Endothelial cell of umbilical vein (primary cell): ENCODE measurements around the gene ZNF423. TPM values are rescaled to one million over a fixed set of nuclear protein-coding genes. Genes with fewer than 3 reads are reported as not detected.

Experiments used
- BruUV-seq: library from RNA; stranded (reverse); fragments of 400-500 nt; replicated peaks from 2 replicates; lab custom pipeline; 2021; lab: Mats Ljungman, UMichigan
- CTCF ChIA-PET: fragments of 300-600, 350-600 bp; sonication (Branson Sonifier 250); formaldehyde crosslinking; loops from one replicate; lab custom pipeline; 2021; ENCODE audit warnings: antibody characterized with exemption, inconsistent platforms; lab: Charles Lee
- POLR2A ChIA-PET: fragments of 300-600, 350-600 bp; sonication (Branson Sonifier 250); formaldehyde crosslinking; loops from one replicate; lab custom pipeline; 2021; ENCODE audit warnings: antibody characterized with exemption, inconsistent platforms; lab: Charles Lee
- DNase-seq: peaks from one replicate; pipeline ENCODE4 v3.0.0-alpha.2; 2011; ENCODE audit warnings: low read depth, low spot score
- FAIRE-seq: peaks from 2 replicates; lab custom pipeline; 2011; peaks lifted over from hg19 to GRCh38; lab: Jason Lieb, UNC
- H2AFZ ChIP-seq: 2 replicates; pipeline ENCODE4 v1.6.0; 2012; ENCODE audit warnings: low read depth, low read length, control low read depth, inconsistent platforms
- H3K27ac ChIP-seq: 2 replicates; pipeline ENCODE4 v1.5.1; 2011; ENCODE audit warnings: low read depth, mild to moderate bottlenecking, control low read depth, low read length, moderate library complexity; ENCODE audit not compliant: insufficient read depth
- H3K27me3 ChIP-seq, 2 experiments: 2 replicates each; pipeline versions ENCODE4 v1.6.0 to v1.6.1; 2011; ENCODE audit warnings: low read length in 2 of 2, mixed read lengths in 1 of 2; ENCODE audit not compliant: control insufficient read depth in 2 of 2, insufficient read depth in 2 of 2
- H3K36me3 ChIP-seq, 2 experiments: 2 replicates in 1 of 2; 3 replicates in 1 of 2; pipeline ENCODE4 v1.5.1; 2011; ENCODE audit warnings: low read length in 2 of 2, mild to moderate bottlenecking in 1 of 2, moderate library complexity in 1 of 2; ENCODE audit not compliant: control insufficient read depth in 2 of 2, insufficient read depth in 2 of 2; ENCODE audit errors: extremely low read depth in 1 of 2
- H3K4me1 ChIP-seq: 3 replicates; pipeline ENCODE4 v1.5.1; 2011; ENCODE audit warnings: mild to moderate bottlenecking, low read length; ENCODE audit not compliant: control insufficient read depth, insufficient read depth; ENCODE audit errors: extremely low read depth
- H3K4me2 ChIP-seq: 2 replicates; pipeline ENCODE4 v1.6.1; 2011; ENCODE audit warnings: low read length, control low read depth, mixed read lengths; ENCODE audit not compliant: insufficient read depth
- H3K4me3 ChIP-seq, 3 experiments: fragments of 200-600 bp in 1 of 3; sonication (generic), shearing (Covaris generic) in 1 of 3; replicated peaks in 1 of 3; 2 replicates each; pipeline ENCODE4 v1.5.1; 2011 to 2016; ENCODE audit warnings: control low read depth in 3 of 3, low read length in 3 of 3, mild to moderate bottlenecking in 2 of 3, inconsistent platforms in 1 of 3, low read depth in 1 of 3, moderate library complexity in 1 of 3; ENCODE audit not compliant: insufficient read depth in 1 of 3
- H3K79me2 ChIP-seq: 2 replicates; pipeline ENCODE4 v1.6.0; 2012; ENCODE audit warnings: low read length, inconsistent platforms; ENCODE audit not compliant: control insufficient read depth, insufficient read depth
- H3K9ac ChIP-seq: replicated peaks from 2 replicates; pipeline ENCODE3; 2011; ENCODE audit warnings: low read length, control low read depth; ENCODE audit not compliant: insufficient read depth; ENCODE audit errors: extremely low read depth
- H3K9me1 ChIP-seq: replicated peaks from 3 replicates; pipeline ENCODE4 v1.6.0; 2011; ENCODE audit warnings: mild to moderate bottlenecking, low read length; ENCODE audit not compliant: control insufficient read depth, insufficient read depth; ENCODE audit errors: extremely low read depth
- H3K9me3 ChIP-seq: replicated peaks from 2 replicates; pipeline ENCODE4 v1.5.1; 2012; ENCODE audit warnings: low read length, inconsistent platforms; ENCODE audit not compliant: control insufficient read depth, insufficient read depth
- H4K20me1 ChIP-seq: replicated peaks from 2 replicates; pipeline ENCODE3; 2011; ENCODE audit warnings: mild to moderate bottlenecking, low read length; ENCODE audit not compliant: control insufficient read depth, insufficient read depth; ENCODE audit errors: extremely low read depth
- CTCF ChIP-seq, 2 donors: IDR thresholded peaks; 1 replicate in 1 of 2; 2 replicates in 1 of 2; pipeline ENCODE4 v1.5.1; 2011; ENCODE audit warnings: low read length in 2 of 2, mild to moderate bottlenecking in 2 of 2, moderate library complexity in 2 of 2, control low read depth in 1 of 2, inconsistent platforms in 1 of 2, low read depth in 1 of 2; ENCODE audit not compliant: insufficient read depth in 1 of 2; ENCODE audit errors: extremely low read depth in 1 of 2
- EZH2 ChIP-seq: IDR thresholded peaks from 2 replicates; pipeline ENCODE4 v1.6.1; 2012; ENCODE audit warnings: borderline replicate concordance, low read depth, mild to moderate bottlenecking, moderate library complexity, low read length, inconsistent platforms; ENCODE audit not compliant: severe bottlenecking
- FOS ChIP-seq: IDR thresholded peaks from 2 replicates; pipeline ENCODE4 v1.6.1; 2011; ENCODE audit warnings: mild to moderate bottlenecking, low read length, moderate library complexity, borderline replicate concordance; ENCODE audit not compliant: insufficient read depth
- GATA2 ChIP-seq: IDR thresholded peaks from 2 replicates; pipeline ENCODE4 v1.7.0; 2011; ENCODE audit warnings: low read depth, mild to moderate bottlenecking, moderate library complexity, mixed read lengths, low read length; ENCODE audit not compliant: insufficient read length, insufficient read depth
- JUN ChIP-seq: IDR thresholded peaks from 2 replicates; pipeline ENCODE4 v1.6.1; 2011; ENCODE audit warnings: borderline replicate concordance, low read depth; ENCODE audit not compliant: insufficient read length, insufficient read depth
- MYC ChIP-seq: IDR thresholded peaks from one replicate; pipeline ENCODE4 v1.6.1; 2011; ENCODE audit warnings: mild to moderate bottlenecking, low read depth, low read length
- POLR2A ChIP-seq: IDR thresholded peaks from 2 replicates; pipeline ENCODE4 v1.6.1; 2012; ENCODE audit warnings: low read depth, mild to moderate bottlenecking, control low read depth, low read length
- POLR2AphosphoS5 ChIP-seq: IDR thresholded peaks from 2 replicates; pipeline ENCODE4 v1.6.1; 2012; ENCODE audit warnings: low read depth, mild to moderate bottlenecking, control low read depth, low read length, moderate library complexity; ENCODE audit not compliant: insufficient read depth
- dilution Hi-C: fragments of 300-500 bp; cut with MboI; formaldehyde crosslinking; loops from one replicate; pipeline ENCODE4 v1.15.0; 2019; ENCODE audit warnings: low sequenced_read_pairs; ENCODE audit not compliant: extremely low pct_ligation_motif_present
- intact Hi-C: fragments of 100-400 bp; cut with micrococcal nuclease; formaldehyde crosslinking; loops from one replicate; pipeline ENCODE4 v1.10.0; 2022
- polyA plus RNA-seq, 4 experiments: library from polyadenylated mRNA; depleted of rRNA in 3 of 4; stranded (reverse) in 3 of 4; unstranded in 1 of 4; fragments of >200 nt; gene quantifications; 2 replicates each; pipeline versions ENCODE4 v1.2.1 to v1.2.3, GENCODE V29; 2011 to 2012; ENCODE audit warnings: missing spikeins in 1 of 4
- total RNA-seq: library from RNA; stranded (reverse); gene quantifications from 2 replicates; pipeline ENCODE4 v1.2.3, GENCODE V29; 2021
- TF ChIP-seq, protein P1 (sequence below): IDR thresholded peaks from 2 replicates; pipeline ENCODE4 v1.6.1; 2011; ENCODE audit not compliant: insufficient read depth, insufficient read length

The ZNF423 gene
- total and polyA plus RNA-seq, 2 donors (not counting 3 experiments of a cell fraction or from before 2014, with no cell fraction given): 2.2 to 8.1 TPM

GRCh38 chr16:49801290-49801689 lies 54.6 kb downstream of the ZNF423 start:
- no peak overlapping the region for H3K27ac ChIP-seq
- H3K4me2 ChIP-seq: no peak overlapping the region
- H3K36me3 ChIP-seq: no peaks in the 10 kb centered on the region
- no peak for DNase-seq
- H3K27me3 ChIP-seq: no peaks in the 10 kb centered on the region
- FAIRE-seq: no peak
- H3K9me1 ChIP-seq: no peaks in the 10 kb centered on the region
- H3K4me3 ChIP-seq: no peak overlapping the region
- no peaks in the 10 kb centered on the region for H4K20me1 ChIP-seq
- H3K9ac ChIP-seq: no peak overlapping the region
- no peaks in the 10 kb centered on the region for H3K79me2 ChIP-seq
- H3K9me3 ChIP-seq: no peaks in the 10 kb centered on the region
- TF ChIP-seq GATA2 (no peak), CTCF (IDR thresholded peaks at IDR 0.05; ENCODE audit: extremely low read depth in 1 of 2, insufficient read depth in 1 of 2, low read depth in 1 of 2, low read length in 2 of 2) (no peak), POLR2AphosphoS5 (no peak), MYC (no peak), FOS (no peak), JUN (no peak), POLR2A (no peak), EZH2 (no peak)
- TF ChIP-seq, protein P1, sequence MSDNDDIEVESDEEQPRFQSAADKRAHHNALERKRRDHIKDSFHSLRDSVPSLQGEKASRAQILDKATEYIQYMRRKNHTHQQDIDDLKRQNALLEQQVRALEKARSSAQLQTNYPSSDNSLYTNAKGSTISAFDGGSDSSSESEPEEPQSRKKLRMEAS: no peak
- BruUV-seq: no TSS peak
- no peaks in the 10 kb centered on the region for H3K4me1 ChIP-seq
- H2AFZ ChIP-seq: no peak overlapping the region
- CTCF ChIA-PET: interaction anchor here (0.8 kb wide), 1 partner anchor 56 kb away, joined by 3 read pairs; no protein-coding TSS in a partner anchor
- dilution Hi-C loops: no loop called here
- intact Hi-C loops: no loop called here
- POLR2A ChIA-PET: no interaction called here
